HG03066 (cell line): ENCODE measurements around the gene LRP8.
"Not testable (repeated sequence)": the region's sequence is repeated elsewhere in the genome, so short reads cannot be mapped to it uniquely, and the experiment has no call there.

Experiments used
- ATAC-seq: cut with Tn5 transposase; IDR thresholded peaks from one replicate; pipeline ENCODE4 v1.9.1; 2021; ENCODE audit warnings: low read depth; ENCODE audit not compliant: unreplicated experiment

The LRP8 gene

DNA sequence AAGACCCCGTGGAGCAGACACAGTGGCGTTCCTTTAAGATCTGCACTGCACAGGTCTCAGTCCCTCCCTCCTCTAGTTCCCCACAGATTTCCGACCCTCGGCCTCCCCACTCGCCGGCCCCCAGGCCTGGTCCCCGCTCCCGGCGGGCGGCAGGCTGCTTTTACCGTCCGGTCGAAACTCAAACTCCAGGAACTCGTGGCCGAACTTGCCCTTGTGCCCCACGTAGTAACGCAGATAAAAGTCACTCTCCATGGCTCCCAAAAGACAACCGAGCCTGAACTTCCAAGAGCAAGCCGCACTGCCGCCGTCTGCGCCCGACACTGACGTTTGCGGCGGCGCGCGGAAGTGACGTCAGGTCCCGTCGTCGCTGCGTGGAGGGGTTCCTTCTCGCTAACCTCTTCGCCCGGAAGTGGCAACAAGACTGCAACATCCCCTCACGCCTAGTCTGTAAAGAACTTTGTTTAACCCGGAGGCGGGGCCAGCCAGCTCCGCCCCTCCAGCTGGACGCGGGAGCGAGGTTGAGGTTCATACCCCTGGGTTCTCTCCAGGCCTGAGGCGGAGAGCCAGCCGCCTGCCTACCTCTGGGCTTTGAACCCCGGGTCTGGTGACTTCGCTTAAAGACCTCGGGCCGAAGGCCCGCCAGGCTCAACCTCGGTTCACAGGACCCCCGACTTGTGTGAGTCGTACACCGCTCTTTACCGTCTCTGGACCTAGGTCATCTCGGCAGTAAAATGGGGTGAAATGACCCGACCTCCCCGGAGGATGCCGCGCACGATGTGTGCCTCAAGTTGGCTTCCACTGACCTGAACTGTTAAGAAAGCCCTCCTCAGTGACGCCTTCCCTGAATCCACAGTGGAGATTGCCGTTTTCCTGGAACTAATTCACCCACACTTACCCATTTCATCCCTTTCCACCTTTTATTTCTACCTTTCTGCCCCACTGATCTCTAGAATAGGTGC is 89.4 kb downstream of the LRP8 start, which contains the start of gene MAGOH:
Gene MAGOH, minus strand, starts transcription at position 322 of the 959 bp plus-strand sequence. Its CDS starts 70 bp downstream, at position 252.
- ATAC-seq: peak; percentile 99

DNA sequence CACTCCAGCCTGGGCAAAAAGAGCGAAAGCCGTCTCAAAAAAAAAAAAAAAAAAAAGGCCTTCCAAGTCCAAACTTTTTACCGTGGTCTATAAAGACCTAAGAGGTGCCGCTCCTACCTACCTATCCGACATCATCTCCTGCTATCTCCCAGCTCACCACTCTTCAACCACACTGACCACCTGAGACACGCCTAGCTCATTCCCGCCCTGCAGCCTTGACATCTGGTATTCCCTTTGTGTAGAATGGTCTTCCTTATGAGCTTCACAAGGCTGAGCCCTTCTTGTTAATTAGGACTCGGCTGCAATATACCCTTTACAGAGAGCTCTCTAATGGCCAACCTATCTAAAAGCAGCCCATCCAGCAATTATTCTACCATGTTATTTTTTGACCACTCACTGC is 90.2 kb downstream of the LRP8 start:
- no peak for ATAC-seq

DNA sequence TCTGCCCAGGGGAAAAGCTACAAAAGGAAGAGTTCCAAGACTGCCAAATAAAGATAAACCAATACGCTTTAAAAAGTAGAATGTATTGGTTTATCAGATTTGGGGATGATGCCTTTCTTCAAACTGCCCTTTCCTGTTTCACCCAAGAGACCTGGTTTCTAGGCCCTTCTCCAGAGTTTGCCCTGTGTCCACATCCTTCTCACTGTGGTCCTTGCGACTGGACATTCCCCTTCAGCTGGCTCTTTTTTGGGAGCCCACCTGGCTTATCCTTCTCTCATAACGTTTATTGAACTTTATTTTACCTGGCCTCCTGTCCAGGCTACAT is 106.9 kb downstream of the LRP8 start:
- ATAC-seq: no peak

DNA sequence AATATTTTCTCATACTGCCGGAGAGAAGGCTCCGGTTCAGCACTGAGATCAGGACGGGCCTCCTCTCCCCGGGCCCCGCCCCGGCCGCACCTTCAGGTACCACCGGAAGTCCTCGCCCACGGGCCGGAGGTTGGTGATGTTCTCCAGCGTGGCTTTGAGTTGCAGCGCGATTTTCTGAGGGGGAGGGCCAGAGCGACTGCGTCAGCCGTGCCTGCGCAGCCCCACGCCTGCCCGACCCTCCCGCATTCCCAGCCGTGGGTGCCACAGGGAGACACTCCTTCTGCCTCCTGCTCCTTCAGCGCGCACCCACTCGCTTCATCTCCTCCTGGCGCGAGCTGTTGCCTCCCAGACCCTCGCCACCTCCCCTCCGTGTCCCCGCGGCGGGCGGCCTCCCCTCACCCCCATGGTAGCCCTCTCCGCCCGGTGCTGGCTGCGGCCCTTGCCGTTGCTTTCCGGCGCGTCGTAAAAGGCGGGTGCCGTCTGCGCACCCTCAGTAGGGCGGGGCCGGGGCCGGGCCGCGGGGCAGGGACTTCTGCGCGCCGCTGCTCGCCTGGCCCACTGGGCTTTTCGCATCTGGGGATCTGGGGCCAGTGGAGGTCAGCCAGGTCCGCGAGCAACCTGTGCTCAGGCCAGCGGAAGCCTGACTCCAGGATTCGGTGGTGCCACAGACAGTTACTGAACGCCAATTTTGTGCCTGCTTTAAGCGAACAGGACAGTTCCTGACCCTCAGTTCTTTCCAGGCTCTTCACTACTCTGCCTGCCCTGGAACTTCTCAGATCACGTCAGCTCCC is 107.5 kb downstream of the LRP8 start, which contains the start of gene CZIB:
Gene CZIB, minus strand, starts transcription at position 464 of the 791 bp plus-strand sequence. Its CDS starts 59 bp downstream, at position 405.
- peak; percentile 96 for ATAC-seq

DNA sequence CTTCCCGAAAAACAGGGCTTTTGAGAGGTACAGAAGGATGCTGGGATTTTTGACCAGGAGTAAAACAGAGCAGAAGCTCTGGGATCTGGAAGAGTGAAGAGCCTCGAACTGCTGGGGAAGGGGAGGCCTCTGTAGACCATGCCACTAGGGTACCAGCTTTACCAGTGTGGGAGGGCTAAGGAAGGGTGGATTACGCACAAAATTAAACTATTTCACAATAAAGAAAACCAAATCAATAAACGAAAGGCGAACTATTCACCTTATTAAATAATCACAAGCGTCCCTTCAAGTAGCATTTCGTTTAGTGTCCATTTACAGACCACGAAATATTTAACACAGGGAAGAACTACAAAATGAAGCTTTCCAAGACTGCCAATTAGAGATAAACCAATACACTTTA is 108.2 kb downstream of the LRP8 start:
- no peak for ATAC-seq

DNA sequence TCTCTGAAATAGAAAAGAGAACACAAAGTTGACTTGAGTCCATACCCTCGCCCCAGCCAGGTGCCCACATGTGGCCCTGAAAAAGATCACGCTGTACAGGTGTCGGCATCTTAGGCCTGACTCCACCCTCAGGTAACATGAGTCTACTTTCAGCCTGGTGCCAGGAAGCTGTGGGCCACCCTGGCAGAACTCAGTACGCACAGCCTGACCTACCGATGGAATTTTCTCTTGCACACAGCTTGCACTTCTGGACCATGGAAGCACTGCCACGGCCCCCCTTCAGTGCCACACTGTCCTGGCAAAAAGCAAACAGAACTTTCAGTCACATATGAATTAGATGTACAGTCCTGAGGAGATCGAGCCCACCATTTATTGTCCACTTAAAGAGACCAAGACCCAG is 109.7 kb downstream of the LRP8 start:
- ATAC-seq: no peak

DNA sequence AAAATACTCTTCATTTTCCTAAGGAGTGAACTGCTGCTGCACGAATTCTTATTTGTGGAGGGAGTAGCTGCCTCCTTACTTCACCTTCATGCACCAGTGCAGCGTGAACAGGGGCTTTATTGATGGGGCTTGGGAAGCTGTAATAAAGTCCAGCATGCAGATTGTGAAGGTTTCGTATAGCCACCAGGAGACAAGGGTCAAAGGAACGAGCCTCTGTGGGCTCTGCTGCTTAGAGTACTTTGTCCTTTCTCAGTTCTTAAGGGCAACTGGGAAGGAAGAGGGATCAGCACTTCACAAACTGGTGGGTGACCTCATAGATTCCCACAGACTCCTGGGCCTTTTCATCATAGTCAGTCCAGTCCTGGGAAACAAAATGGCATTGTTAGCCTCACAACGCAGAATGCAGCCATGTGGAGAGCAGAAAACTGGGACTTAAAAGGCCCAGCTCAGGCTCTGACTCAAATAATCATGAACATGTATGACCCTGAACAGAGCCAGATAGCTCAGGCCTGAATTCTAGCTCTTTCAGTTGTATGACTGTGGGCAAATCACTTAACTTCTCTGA is 113.4 kb downstream of the LRP8 start:
- ATAC-seq: no peak

DNA sequence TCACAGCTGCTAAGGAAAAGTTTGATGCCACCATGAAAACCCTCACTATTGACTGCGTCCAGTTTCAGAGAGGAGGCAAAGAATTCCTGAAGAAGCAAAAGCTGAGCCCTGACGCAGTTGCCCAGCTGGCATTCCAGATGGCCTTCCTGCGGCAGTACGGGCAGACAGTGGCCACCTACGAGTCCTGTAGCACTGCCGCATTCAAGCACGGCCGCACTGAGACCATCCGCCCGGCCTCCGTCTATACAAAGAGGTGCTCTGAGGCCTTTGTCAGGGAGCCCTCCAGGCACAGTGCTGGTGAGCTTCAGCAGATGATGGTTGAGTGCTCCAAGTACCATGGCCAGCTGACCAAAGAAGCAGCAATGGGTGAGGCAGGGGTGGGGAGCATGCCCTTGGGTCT is 116.9 kb downstream of the LRP8 start:
- no peak for ATAC-seq

DNA sequence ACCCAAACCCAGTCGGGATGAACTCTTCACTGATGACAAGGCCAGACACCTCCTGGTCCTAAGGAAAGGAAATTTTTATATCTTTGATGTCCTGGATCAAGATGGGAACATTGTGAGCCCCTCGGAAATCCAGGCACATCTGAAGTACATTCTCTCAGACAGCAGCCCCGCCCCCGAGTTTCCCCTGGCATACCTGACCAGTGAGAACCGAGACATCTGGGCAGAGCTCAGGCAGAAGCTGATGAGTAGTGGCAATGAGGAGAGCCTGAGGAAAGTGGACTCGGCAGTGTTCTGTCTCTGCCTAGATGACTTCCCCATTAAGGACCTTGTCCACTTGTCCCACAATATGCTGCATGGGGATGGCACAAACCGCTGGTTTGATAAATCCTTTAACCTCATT is 117.5 kb downstream of the LRP8 start:
- no peak for ATAC-seq

DNA sequence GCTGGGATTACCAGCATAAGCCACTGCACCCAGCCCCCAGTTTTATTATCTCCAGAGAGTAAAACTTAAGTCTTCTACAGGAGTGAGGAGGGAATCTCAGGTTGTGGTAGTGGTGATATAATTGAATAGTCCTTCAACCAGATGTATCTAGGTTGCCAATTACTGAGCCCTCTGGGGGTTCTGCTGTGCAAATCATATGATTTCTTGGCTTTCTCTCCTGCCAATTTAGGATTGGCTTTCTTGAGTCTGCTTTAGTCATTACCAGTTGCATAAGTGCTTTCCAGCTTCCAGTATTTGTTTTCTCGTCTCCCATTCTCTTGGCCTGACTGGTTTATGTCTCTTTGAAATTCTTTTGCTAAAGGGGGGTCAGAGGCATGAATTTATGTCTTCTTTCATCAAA is 120.1 kb downstream of the LRP8 start:
- ATAC-seq: no peak

DNA sequence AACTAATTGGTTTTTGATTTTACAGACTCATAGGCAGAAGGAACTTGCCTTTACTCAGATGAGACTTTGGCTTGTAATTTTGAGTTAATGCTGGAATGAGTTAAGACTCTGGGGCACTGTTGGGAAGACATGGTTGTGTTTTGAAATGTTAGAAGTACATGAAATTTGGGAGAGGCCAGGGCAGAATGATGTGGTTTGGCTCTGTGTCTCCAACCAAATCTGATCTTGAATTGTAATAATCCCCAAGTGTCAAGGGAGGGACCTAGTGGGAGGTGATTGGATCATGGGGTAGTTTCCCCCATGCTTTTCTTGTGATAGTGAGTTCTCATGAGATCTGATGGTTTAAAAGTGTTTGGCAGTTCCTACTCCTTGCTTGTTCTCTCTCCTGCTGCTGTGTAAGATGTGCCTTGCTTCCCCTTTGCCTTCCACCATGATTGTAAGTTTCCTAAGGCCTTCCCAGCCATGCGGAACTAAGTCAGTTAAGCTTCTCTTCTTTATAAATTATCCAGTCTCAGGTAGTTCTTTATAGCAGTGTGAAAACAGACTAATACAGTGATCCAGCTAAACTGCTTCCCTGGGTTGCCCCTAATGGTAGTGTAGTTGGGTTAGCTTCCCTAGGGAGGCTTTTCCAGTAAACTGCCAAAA is 121.0 kb downstream of the LRP8 start:
- no peak for ATAC-seq

DNA sequence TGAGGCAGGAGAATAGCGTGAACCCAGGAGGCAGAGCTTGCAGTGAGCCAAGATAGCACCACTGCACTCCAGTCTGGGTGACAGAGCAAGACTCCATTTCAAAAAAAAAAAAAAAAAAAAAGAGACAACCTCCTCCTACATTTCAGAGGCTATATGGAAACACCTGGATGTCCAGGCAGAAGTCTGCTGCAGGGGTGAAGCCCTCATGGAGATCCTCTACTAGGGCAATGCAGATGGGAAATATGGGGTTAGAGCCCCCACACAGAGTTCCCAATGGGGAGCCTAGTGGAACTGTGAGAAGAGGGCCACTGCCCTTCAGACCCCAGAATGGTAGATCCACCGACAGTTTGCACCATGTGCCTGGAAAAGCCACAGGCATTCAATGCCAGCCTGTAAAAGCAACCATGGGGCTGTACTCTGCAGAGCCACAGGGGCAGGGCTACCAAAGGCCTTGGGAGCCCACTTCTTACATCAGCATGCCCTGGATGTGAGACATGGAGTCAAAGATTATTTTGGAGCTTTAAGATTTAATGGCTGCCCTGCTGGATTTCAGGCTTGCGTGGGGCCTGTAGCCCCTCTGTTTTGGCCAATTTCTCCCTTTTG is 121.7 kb downstream of the LRP8 start:
- not testable (repeated sequence) for ATAC-seq

DNA sequence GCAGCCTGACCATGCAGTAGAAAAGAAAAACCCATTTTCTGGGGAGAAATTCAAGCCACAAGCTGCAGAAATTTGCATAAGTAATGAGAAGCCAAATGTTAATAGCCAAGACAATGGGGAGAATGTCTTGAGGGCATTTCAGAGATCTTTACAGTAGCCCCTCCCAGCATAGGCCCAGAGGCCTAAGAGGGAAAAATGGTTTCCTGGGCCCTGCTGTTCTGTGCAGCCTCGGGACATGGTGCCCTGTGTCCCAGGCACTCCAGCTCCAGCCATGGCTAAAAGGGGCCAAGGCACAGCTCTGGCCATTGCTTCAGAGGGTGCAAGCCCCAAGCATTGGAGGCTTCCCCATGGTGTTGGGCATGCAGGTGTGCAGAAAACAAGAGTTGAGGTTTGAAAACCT is 122.4 kb downstream of the LRP8 start:
- not testable (repeated sequence) for ATAC-seq

DNA sequence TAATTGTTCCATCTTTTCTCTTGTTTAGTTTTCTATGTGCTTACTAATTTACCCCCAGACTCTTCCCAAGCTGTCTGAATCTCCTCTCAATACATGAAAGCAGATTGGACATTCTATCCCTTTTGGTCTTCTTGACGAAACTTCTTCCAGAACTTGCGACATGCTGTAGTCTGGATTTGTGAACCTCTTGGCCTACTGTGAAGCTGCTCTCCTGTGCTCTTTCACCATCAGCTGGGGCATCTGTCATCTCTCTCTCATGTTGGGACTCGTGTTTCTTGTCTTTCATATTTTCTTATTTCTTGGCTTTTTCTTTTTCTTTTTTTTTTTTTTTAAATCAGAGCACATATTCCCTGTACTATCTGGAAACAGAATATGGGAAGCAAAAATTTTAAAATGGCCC is 124.4 kb downstream of the LRP8 start:
- no peak for ATAC-seq

DNA sequence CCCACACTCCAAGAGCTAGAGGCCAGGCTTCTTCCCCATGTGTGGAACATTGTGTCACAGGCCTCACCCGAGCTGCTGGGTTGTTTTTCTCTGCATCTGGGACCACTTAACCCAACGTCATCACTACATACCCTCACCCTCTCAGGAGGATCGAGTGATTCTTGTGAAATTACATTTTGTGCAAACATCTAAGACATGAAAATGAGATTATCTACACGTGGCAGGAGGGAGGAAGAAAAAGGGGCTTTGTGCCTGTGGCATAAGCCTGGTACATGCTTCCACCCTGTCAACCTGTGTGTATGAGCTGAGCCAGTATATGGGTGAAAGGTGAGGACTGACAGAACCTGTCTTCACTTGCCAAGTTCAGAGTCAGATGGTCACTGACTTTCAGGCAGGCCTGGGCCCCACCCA is 129.6 kb downstream of the LRP8 start:
- no peak for ATAC-seq

DNA sequence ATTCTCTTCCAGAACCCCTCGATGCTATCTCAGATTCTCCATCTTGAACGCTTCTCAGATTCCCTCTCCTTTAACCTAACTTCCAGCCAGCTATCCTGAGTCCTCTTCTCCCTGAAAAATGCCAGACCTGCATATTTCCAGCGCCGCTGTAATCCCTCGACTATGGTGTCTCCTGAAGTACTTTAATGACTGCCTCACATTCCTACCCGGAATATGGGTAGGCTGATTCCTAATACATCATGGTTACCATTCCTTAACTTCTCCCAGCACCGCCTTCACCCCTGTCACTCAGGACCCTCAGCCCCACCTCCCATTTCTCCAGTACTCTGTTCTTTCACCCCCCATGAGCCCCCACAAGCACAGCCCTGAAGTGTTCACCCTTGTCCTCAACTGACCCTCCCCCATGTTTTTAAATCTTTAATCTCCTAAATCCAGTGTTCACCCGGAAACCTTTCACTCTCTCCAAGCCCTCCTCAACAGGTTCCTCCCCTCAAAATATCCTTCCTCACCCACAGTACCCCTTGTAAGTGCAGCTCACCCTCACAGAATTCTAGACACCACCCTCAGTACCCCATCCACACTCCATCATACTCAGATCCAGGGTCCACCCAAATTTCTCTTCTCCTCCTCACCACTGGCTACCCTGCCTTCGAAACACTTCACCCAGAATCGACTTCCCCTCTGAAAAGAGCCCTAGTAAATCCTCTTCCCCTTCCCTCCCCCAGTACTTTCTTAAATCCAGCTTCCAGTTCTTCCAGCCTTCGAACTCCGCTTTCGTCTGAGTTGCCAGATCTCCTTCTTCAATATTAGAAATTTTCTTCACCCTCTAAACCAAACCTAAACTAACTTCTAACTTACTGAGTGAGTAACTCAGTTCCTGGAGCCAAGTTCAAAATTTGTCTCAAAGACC is 130.3 kb downstream of the LRP8 start:
- ATAC-seq: no peak

DNA sequence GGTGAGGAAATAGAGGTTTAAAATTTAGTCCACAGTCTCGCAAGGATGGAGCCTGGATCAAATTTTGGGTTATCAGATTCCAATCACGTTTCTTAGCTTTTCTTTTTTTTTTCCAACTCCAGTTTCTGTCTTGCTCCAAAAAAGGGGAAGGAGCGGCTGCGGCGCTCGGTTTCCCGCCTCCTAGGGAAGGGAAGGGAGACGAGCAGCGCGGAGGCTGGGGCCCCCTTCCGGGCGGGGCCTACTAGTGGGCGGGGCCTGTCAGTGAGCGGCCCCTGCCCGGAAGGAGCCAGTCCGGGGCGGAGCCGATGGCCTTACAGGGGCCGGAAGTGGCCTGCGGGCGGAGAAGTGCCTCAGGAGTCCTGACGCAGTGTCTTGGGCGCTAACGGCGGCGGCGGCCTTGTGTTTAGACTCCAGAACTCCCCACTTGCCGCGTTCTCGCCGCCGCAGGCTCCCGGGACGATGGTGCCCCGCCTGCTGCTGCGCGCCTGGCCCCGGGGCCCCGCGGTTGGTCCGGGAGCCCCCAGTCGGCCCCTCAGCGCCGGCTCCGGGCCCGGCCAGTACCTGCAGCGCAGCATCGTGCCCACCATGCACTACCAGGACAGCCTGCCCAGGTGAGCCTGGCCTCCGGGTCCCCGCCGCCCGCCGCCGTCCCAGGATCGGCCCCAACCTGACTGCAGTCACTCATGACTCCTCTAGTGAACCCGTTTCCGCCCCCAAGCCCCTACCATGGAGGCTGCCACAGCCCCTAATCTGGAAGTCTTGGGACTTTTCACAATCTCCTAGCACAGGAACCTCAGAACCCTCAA is 131.2 kb downstream of the LRP8 start, which contains the start of gene CPT2:
Gene CPT2, plus strand, starts transcription at position 340 of the 806 bp plus-strand sequence. Its CDS starts 120 bp downstream, at position 460.
- ATAC-seq: peak; percentile 100

DNA sequence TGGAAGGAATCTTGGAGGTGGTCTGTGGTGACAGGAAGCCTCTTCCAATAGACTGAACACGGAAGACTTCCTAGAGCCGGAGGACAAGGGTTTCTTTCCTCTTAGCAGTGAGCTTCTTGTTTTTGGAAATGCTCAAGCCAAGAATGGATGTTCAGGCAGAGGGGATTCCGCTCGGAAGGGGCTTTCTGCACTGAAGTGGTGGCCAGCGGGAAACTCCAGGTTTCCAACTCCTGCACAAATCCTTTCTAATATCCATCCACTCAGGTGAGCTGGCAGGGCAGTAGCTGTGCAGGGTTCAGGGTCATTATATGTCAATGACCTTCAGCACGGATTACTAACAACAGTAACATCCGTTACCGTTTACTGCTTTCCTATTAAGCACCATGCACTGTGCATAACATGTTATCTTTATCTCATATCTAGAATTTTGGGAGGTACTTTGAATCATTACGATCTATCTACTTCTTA is 131.8 kb downstream of the LRP8 start:
- no peak for ATAC-seq
